ENCODE results near the gene ZBTB20. TPM values are rescaled to one million over a fixed set of nuclear protein-coding genes. Genes with fewer than 3 reads are reported as not detected.

Gene ZBTB20
- total and polyA plus RNA-seq, 4 donors = 0.88 to 83.2 (median 20.4) TPM

- no peak for TF ChIP-seq MAX (IDR thresholded peaks at IDR 0.05)
- TF ChIP-seq ATF3 (IDR thresholded peaks at IDR 0.05) = no peak
- TF ChIP-seq CTCF (IDR thresholded peaks at IDR 0.05; ENCODE audit: low read depth, low read length, missing input control) = no peak
- TF ChIP-seq JUND (IDR thresholded peaks at IDR 0.05) = no peak
- peak; percentile 67 to 69 for TF ChIP-seq HNF4A (conservative IDR thresholded peaks at IDR 0.05)
Observed at GRCh38 chr3:114792159-114792918, 354.7 kb downstream of the ZBTB20 start (continued).

GRCh38 chr3:114790752-114791151, 356.3 kb downstream of the ZBTB20 start:
- no peak for DNase-seq (ENCODE audit: low spot score)
- H3K9me3 ChIP-seq (ENCODE audit: control insufficient read depth in 4 of 4, low read length in 3 of 4) = no peaks in the 10 kb centered on the region
- no peak overlapping the region for H3K27ac ChIP-seq (ENCODE audit: low read depth in 1 of 2, low read length in 2 of 2)
- no peaks in the 10 kb centered on the region for H3K36me3 ChIP-seq (ENCODE audit: control insufficient read depth in 4 of 4, insufficient read depth in 3 of 4, low read depth in 1 of 4, low read length in 3 of 4)
- TF ChIP-seq MAX (IDR thresholded peaks at IDR 0.05) (no peak), HNF4A (conservative IDR thresholded peaks at IDR 0.05) (no peak), EGR1 (IDR thresholded peaks at IDR 0.05; ENCODE audit: low read depth in 2 of 2) (no peak), FOXA1 (IDR thresholded peaks at IDR 0.05) (no peak), TAF1 (conservative IDR thresholded peaks at IDR 0.05) (no peak), SP1 (IDR thresholded peaks at IDR 0.05) (no peak), FOXA2 (IDR thresholded peaks at IDR 0.05) (no peak), NR2F2 (IDR thresholded peaks at IDR 0.05) (no peak), REST (IDR thresholded peaks at IDR 0.05) (no peak), JUND (IDR thresholded peaks at IDR 0.05) (no peak), CTCF (IDR thresholded peaks at IDR 0.05; ENCODE audit: low read depth, low read length, missing input control) (no peak), ATF3 (IDR thresholded peaks at IDR 0.05) (no peak), HNF4G (IDR thresholded peaks at IDR 0.05) (no peak), ZBTB33 (IDR thresholded peaks at IDR 0.05) (no peak), RAD21 (IDR thresholded peaks at IDR 0.05) (no peak), YY1 (IDR thresholded peaks at IDR 0.05) (no peak), GABPA (IDR thresholded peaks at IDR 0.05 in 1 of 2, conservative IDR thresholded peaks at IDR 0.05 in 1 of 2) (no peak), RXRA (IDR thresholded peaks at IDR 0.05) (no peak)
- peaks cover 1 to 31% (median 19%) of the 10 kb centered on the region in 4 donors for H3K4me1 ChIP-seq (ENCODE audit: control insufficient read depth in 4 of 4, insufficient read depth in 4 of 4, low read length in 3 of 4)
- no peaks in the 10 kb centered on the region for H3K27me3 ChIP-seq (ENCODE audit: control insufficient read depth in 4 of 4, insufficient read depth in 4 of 4, low read length in 3 of 4)
- H3K9ac ChIP-seq (ENCODE audit: low read depth in 1 of 2, low read length in 2 of 2) = no peak overlapping the region
- no peak overlapping the region for H3K4me3 ChIP-seq (ENCODE audit: low read depth in 1 of 3, low read length in 3 of 3)

Measured in liver (tissue), 9 donors.